ENCODE data around the gene IL17REL.

DNA sequence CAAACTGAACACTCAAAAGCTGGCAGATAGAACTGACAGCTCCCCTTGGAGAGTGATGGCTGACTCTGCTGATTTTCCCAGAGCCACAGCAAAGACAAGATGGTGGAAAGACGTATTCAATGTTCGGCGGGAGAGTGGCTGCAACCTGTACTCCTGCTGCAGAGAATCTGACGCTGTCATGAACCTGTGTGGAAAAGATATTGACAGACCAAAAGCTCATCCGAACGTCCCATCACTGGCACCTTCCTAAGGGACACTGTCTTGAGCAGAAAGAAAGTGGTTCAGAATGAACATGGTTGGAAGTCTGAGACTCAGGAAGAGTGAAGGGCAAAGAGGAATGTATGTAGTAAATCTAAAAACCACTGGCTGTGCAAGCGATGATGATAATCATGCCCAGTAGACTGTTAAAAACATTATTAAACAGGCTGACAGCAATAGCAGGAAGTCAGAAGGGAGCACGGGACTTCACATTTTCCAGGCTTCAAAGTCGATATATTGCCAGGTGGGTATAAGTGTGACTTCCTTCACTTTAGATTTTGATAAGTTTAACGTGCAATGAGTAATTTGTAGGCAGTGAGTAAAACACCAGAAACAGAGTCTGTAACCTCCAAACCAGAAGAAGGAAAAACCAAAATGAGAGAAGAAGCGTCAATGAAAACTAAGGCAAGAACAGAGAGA is 6.2 kb upstream of the IL17REL start:
- TF ChIP-seq, protein P1, sequence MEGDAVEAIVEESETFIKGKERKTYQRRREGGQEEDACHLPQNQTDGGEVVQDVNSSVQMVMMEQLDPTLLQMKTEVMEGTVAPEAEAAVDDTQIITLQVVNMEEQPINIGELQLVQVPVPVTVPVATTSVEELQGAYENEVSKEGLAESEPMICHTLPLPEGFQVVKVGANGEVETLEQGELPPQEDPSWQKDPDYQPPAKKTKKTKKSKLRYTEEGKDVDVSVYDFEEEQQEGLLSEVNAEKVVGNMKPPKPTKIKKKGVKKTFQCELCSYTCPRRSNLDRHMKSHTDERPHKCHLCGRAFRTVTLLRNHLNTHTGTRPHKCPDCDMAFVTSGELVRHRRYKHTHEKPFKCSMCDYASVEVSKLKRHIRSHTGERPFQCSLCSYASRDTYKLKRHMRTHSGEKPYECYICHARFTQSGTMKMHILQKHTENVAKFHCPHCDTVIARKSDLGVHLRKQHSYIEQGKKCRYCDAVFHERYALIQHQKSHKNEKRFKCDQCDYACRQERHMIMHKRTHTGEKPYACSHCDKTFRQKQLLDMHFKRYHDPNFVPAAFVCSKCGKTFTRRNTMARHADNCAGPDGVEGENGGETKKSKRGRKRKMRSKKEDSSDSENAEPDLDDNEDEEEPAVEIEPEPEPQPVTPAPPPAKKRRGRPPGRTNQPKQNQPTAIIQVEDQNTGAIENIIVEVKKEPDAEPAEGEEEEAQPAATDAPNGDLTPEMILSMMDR (IDR thresholded peaks at IDR 0.05): no peak
- TF ChIP-seq NR3C1 (CRISPR knock-in tag; conservative IDR thresholded peaks at IDR 0.05; ENCODE audit: low read depth): no peak
- no peak for TF ChIP-seq GTF2I (CRISPR knock-in tag; conservative IDR thresholded peaks at IDR 0.05)
- TF ChIP-seq, protein P2, sequence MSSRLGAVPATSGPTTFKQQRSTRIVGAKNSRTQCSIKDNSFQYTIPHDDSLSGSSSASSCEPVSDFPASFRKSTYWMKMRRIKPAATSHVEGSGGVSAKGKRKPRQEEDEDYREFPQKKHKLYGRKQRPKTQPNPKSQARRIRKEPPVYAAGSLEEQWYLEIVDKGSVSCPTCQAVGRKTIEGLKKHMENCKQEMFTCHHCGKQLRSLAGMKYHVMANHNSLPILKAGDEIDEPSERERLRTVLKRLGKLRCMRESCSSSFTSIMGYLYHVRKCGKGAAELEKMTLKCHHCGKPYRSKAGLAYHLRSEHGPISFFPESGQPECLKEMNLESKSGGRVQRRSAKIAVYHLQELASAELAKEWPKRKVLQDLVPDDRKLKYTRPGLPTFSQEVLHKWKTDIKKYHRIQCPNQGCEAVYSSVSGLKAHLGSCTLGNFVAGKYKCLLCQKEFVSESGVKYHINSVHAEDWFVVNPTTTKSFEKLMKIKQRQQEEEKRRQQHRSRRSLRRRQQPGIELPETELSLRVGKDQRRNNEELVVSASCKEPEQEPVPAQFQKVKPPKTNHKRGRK (CRISPR knock-in tag; IDR thresholded peaks at IDR 0.05; ENCODE audit: borderline replicate concordance): no peak
- TF ChIP-seq, protein P3, sequence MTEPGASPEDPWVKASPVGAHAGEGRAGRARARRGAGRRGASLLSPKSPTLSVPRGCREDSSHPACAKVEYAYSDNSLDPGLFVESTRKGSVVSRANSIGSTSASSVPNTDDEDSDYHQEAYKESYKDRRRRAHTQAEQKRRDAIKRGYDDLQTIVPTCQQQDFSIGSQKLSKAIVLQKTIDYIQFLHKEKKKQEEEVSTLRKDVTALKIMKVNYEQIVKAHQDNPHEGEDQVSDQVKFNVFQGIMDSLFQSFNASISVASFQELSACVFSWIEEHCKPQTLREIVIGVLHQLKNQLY (CRISPR knock-in tag; IDR thresholded peaks at IDR 0.05): no peak
- TF ChIP-seq, protein P4, sequence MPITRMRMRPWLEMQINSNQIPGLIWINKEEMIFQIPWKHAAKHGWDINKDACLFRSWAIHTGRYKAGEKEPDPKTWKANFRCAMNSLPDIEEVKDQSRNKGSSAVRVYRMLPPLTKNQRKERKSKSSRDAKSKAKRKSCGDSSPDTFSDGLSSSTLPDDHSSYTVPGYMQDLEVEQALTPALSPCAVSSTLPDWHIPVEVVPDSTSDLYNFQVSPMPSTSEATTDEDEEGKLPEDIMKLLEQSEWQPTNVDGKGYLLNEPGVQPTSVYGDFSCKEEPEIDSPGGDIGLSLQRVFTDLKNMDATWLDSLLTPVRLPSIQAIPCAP (CRISPR knock-in tag; IDR thresholded peaks at IDR 0.05): no peak
- TF ChIP-seq, protein P5, sequence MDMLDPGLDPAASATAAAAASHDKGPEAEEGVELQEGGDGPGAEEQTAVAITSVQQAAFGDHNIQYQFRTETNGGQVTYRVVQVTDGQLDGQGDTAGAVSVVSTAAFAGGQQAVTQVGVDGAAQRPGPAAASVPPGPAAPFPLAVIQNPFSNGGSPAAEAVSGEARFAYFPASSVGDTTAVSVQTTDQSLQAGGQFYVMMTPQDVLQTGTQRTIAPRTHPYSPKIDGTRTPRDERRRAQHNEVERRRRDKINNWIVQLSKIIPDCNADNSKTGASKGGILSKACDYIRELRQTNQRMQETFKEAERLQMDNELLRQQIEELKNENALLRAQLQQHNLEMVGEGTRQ (CRISPR knock-in tag; IDR thresholded peaks at IDR 0.05): no peak
- TF ChIP-seq NFYB (CRISPR knock-in tag; conservative IDR thresholded peaks at IDR 0.05; ENCODE audit: low read depth): no peak
- no peak for TF ChIP-seq OVOL2 (CRISPR knock-in tag; IDR thresholded peaks at IDR 0.05; ENCODE audit: borderline replicate concordance)
- TF ChIP-seq ZNF232 (CRISPR knock-in tag; IDR thresholded peaks at IDR 0.05): no peak
- TF ChIP-seq, protein P6, sequence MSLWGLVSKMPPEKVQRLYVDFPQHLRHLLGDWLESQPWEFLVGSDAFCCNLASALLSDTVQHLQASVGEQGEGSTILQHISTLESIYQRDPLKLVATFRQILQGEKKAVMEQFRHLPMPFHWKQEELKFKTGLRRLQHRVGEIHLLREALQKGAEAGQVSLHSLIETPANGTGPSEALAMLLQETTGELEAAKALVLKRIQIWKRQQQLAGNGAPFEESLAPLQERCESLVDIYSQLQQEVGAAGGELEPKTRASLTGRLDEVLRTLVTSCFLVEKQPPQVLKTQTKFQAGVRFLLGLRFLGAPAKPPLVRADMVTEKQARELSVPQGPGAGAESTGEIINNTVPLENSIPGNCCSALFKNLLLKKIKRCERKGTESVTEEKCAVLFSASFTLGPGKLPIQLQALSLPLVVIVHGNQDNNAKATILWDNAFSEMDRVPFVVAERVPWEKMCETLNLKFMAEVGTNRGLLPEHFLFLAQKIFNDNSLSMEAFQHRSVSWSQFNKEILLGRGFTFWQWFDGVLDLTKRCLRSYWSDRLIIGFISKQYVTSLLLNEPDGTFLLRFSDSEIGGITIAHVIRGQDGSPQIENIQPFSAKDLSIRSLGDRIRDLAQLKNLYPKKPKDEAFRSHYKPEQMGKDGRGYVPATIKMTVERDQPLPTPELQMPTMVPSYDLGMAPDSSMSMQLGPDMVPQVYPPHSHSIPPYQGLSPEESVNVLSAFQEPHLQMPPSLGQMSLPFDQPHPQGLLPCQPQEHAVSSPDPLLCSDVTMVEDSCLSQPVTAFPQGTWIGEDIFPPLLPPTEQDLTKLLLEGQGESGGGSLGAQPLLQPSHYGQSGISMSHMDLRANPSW (CRISPR knock-in tag; conservative IDR thresholded peaks at IDR 0.05; ENCODE audit: low read depth): no peak

Measured in WTC11 (cell line).